ENCODE data around the gene CDHR5.
A peak's percentile ranks its signal among the peaks of the same experiment; 100 is the strongest.

Gene CDHR5

GRCh38 chr11:643849-644738 lies 19.3 kb upstream of the CDHR5 start:
- DNase-seq = no peak

- DNase-seq = no peak
Observed at GRCh38 chr11:643366-643765, 18.6 kb upstream of the CDHR5 start.

GRCh38 chr11:641806-642370 lies 17.1 kb upstream of the CDHR5 start:
- DNase-seq = no peak

GRCh38 chr11:640021-640706 lies 15.4 kb upstream of the CDHR5 start:
- DNase-seq = no peak

GRCh38 chr11:639332-639955 lies 14.7 kb upstream of the CDHR5 start:
- no peak for DNase-seq

- no peak for DNase-seq
Observed at GRCh38 chr11:638631-639331, 14.0 kb upstream of the CDHR5 start.

GRCh38 chr11:637593-638521 lies 13.1 kb upstream of the CDHR5 start:
- no peak for DNase-seq

GRCh38 chr11:637333-637592 lies 12.5 kb upstream of the CDHR5 start:
- DNase-seq = no peak

- no peak for DNase-seq
Observed at GRCh38 chr11:636511-637332, 12.0 kb upstream of the CDHR5 start, which contains the start of gene DRD4. Gene DRD4 (plus strand): TSS chr11:637269. CDS start chr11:637305, 36 bp downstream.

GRCh38 chr11:635945-636510 lies 11.3 kb upstream of the CDHR5 start:
- no peak for DNase-seq

GRCh38 chr11:630871-631270 lies 6.1 kb upstream of the CDHR5 start:
- DNase-seq = no peak

- peak; percentile 19 for DNase-seq
Observed at GRCh38 chr11:629237-629583, 4.5 kb upstream of the CDHR5 start.

GRCh38 chr11:628056-628455 lies 3.3 kb upstream of the CDHR5 start:
- no peak for DNase-seq

GRCh38 chr11:627308-627576 lies 2.5 kb upstream of the CDHR5 start:
- no peak for DNase-seq

- DNase-seq = no peak
Observed at GRCh38 chr11:626475-627307, 1.9 kb upstream of the CDHR5 start, which contains the start of gene SCT. Gene SCT (minus strand): TSS chr11:627181. CDS start chr11:627143, 38 bp downstream.

- DNase-seq = no peak
Observed at GRCh38 chr11:625636-626268, 997 bp upstream of the CDHR5 start.

GRCh38 chr11:623999-624704 lies 603 bp downstream of the CDHR5 start:
- no peak for DNase-seq

GRCh38 chr11:623349-623869 lies 1.3 kb downstream of the CDHR5 start:
- DNase-seq = no peak
